K562 (cell line): ENCODE measurements around the gene FNDC1. TPM values are rescaled to one million over a fixed set of nuclear protein-coding genes. Genes with fewer than 3 reads are reported as not detected.

Experiments used
- ATAC-seq: fragments of 200-7000 bp; cut with Tn5 transposase; 3 replicates; pipeline ENCODE4 v1.9.1; 2020; ENCODE audit warnings: moderate library complexity
- BruUV-seq: library from RNA; stranded (reverse); fragments of 400-500 nt; replicated peaks from 2 replicates; lab custom pipeline; 2021; lab: Mats Ljungman, UMichigan
- CTCF ChIA-PET: fragments of 300-600 bp; formaldehyde crosslinking; extraction: SDS; loops from one replicate; lab custom pipeline; 2021; ENCODE audit warnings: low intra/inter-chr PET ratio; lab: Yijun Ruan, JAX
- POLR2A ChIA-PET: fragments of 300-600, 350-650 bp; sonication (Branson Sonifier 250); formaldehyde crosslinking; extraction: SDS; loops from one replicate; lab custom pipeline; 2021; ENCODE audit warnings: antibody characterized with exemption, inconsistent platforms; lab: Yijun Ruan, JAX
- DNase-seq, 4 experiments: peaks; one replicate each; pipeline versions ENCODE4 v3.0.0 to v3.0.0-alpha.2; 2011 to 2018; ENCODE audit warnings: low spot score in 3 of 4, mixed read lengths in 3 of 4; ENCODE audit errors: extremely low read depth in 1 of 4
- FAIRE-seq: peaks from 2 replicates; lab custom pipeline; 2011; peaks lifted over from hg19 to GRCh38; lab: Jason Lieb, UNC
- H2AFZ ChIP-seq: 2 replicates; pipeline ENCODE4 v1.6.0; 2011; ENCODE audit warnings: low read depth, low read length, control low read depth, inconsistent platforms
- H3K27ac ChIP-seq: fragments of 200-600 bp; 3 replicates; pipeline ENCODE4 v1.8.0; 2011; ENCODE audit warnings: low read depth, mild to moderate bottlenecking, control low read depth, inconsistent platforms, low read length, moderate library complexity, mixed read lengths; ENCODE audit errors: extremely low read depth
- H3K27me3 ChIP-seq, 2 experiments: fragments of 300-600 bp in 1 of 2; 2 replicates in 1 of 2; 3 replicates in 1 of 2; pipeline versions ENCODE4 v1.6.0 to v1.8.0; 2011; ENCODE audit warnings: inconsistent platforms in 2 of 2, low read length in 2 of 2, mild to moderate bottlenecking in 1 of 2, mixed read lengths in 1 of 2, moderate library complexity in 1 of 2; ENCODE audit not compliant: control insufficient read depth in 2 of 2, insufficient read depth in 2 of 2
- H3K36me3 ChIP-seq: fragments of 300-600 bp; 3 replicates; pipeline ENCODE4 v1.8.0; 2011; ENCODE audit warnings: mild to moderate bottlenecking, low read length, inconsistent platforms; ENCODE audit not compliant: control insufficient read depth, insufficient read depth
- H3K4me1 ChIP-seq, 2 experiments: fragments of 200-600 bp in 1 of 2; replicated peaks in 1 of 2; 2 replicates in 1 of 2; 3 replicates in 1 of 2; pipeline versions ENCODE4 v1.5.1 to v1.8.0; 2011; ENCODE audit warnings: inconsistent platforms in 2 of 2, low read length in 2 of 2, mild to moderate bottlenecking in 1 of 2, mixed read lengths in 1 of 2, moderate library complexity in 1 of 2; ENCODE audit not compliant: control insufficient read depth in 2 of 2, insufficient read depth in 2 of 2
- H3K4me2 ChIP-seq: 2 replicates; pipeline ENCODE4 v1.6.1; 2011; ENCODE audit warnings: low read length, control low read depth, inconsistent platforms, mixed read lengths; ENCODE audit not compliant: insufficient read depth
- H3K4me3 ChIP-seq: fragments of 200-600 bp; sonication (generic), shearing (Covaris generic); 2 replicates; pipeline ENCODE4 v1.5.1; 2016; ENCODE audit warnings: control low read depth, inconsistent platforms
- H3K79me2 ChIP-seq: fragments of 200-600 bp; 3 replicates; pipeline ENCODE4 v1.8.0; 2011; ENCODE audit warnings: low read length, inconsistent platforms; ENCODE audit not compliant: control insufficient read depth, insufficient read depth
- H3K9ac ChIP-seq, 2 experiments: 2 replicates each; pipeline versions ENCODE4 v1.6.0 to v1.6.1; 2011; ENCODE audit warnings: low read depth in 2 of 2, low read length in 2 of 2, control low read depth in 1 of 2, inconsistent platforms in 1 of 2, mild to moderate bottlenecking in 1 of 2, mixed read lengths in 1 of 2; ENCODE audit not compliant: insufficient read depth in 1 of 2
- H3K9me1 ChIP-seq: one replicate; pipeline ENCODE4 v1.6.0; 2011; ENCODE audit warnings: inconsistent platforms, mild to moderate bottlenecking, low read length, moderate library complexity; ENCODE audit not compliant: control insufficient read depth, insufficient read depth
- H3K9me3 ChIP-seq: replicated peaks from 2 replicates; pipeline ENCODE4 v1.5.1; 2011; ENCODE audit warnings: low read depth, low read length, inconsistent platforms; ENCODE audit not compliant: control insufficient read depth, insufficient read depth
- H4K20me1 ChIP-seq: replicated peaks from 2 replicates; pipeline ENCODE4 v1.6.1; 2011; ENCODE audit warnings: low read length, inconsistent platforms, mixed read lengths; ENCODE audit not compliant: control insufficient read depth, insufficient read depth
- BCLAF1 ChIP-seq, 2 experiments: fragments of 450-650 bp in 1 of 2; IDR thresholded peaks; 2 replicates each; pipeline ENCODE4 v1.6.1; 2011 to 2017; ENCODE audit warnings: low read depth in 2 of 2, antibody characterized with exemption in 1 of 2, borderline replicate concordance in 1 of 2, low read length in 1 of 2, mild to moderate bottlenecking in 1 of 2, mixed read lengths in 1 of 2; ENCODE audit not compliant: control insufficient read depth in 1 of 2
- DIDO1 ChIP-seq: fragments of 450-650 bp; IDR thresholded peaks from 2 replicates; pipeline ENCODE4 v1.6.1; 2016; ENCODE audit warnings: low read depth, missing biosample characterization, missing genetic modification characterization
- E2F8 ChIP-seq: fragments of 450-650 bp; IDR thresholded peaks from 2 replicates; pipeline ENCODE4 v1.7.1; 2018; ENCODE audit warnings: mild to moderate bottlenecking, low read depth; ENCODE audit not compliant: partially characterized antibody
- MTF1 ChIP-seq: fragments of 250-450 bp; sonication (Bioruptor Pico); IDR thresholded peaks from 2 replicates; pipeline ENCODE4 v1.9.0; 2021; ENCODE audit warnings: moderate library complexity, mild to moderate bottlenecking, inconsistent platforms, borderline replicate concordance
- MXD1 ChIP-seq: fragments of 250-450 bp; sonication (Bioruptor Pico); IDR thresholded peaks from 2 replicates; pipeline ENCODE4 v1.8.0; 2021; ENCODE audit warnings: borderline replicate concordance, mild to moderate bottlenecking, moderate library complexity; ENCODE audit not compliant: poor library complexity, severe bottlenecking
- SPI1 ChIP-seq: IDR thresholded peaks from 2 replicates; pipeline ENCODE4 v1.6.1; 2011; ENCODE audit warnings: low read depth, low read length, control low read depth, borderline replicate concordance
- ZNF57 ChIP-seq: fragments of 450-650 bp; formaldehyde crosslinking; IDR thresholded peaks from 2 replicates; pipeline ENCODE4 v1.4.0; 2020; ENCODE audit warnings: mild to moderate bottlenecking, moderate library complexity
- WGBS: fragments of 100-300 bp; shearing (Covaris generic); methylation state at CpG from one replicate; pipeline ENCODE4 v1.1.6; 2016; ENCODE audit warnings: low coverage, mixed read lengths; ENCODE audit not compliant: insufficient coverage; ENCODE audit errors: missing lambda C conversion rate; 5-methylcytosine and 5-hydroxymethylcytosine counted together
- in situ Hi-C: fragments of 300-500 bp; cut with MboI; formaldehyde crosslinking; loops from 4 replicates; pipeline ENCODE4 v1.15.0; 2018; ENCODE audit warnings: inconsistent platforms, mixed read lengths
- intact Hi-C: fragments of 100-400 bp; cut with micrococcal nuclease; formaldehyde crosslinking; loops from 2 replicates; pipeline ENCODE4 v1.14.2; 2022
- polyA plus RNA-seq, 8 experiments: library from polyadenylated mRNA; depleted of rRNA in 4 of 8; stranded (reverse) in 5 of 8; unstranded in 3 of 8; fragments of >200 nt; fragmentation: Nextera tagmentation in 2 of 8; fragmentation: Illumina TruSeq in 1 of 8; extraction: Ambion mirVana in 2 of 8; extraction: Trizol in 1 of 8; gene quantifications; 2 replicates each; pipeline versions ENCODE4 v1.2.1 to v1.2.3, GENCODE V29; 2011 to 2014; ENCODE audit warnings: inconsistent platforms in 1 of 8, missing spikeins in 1 of 8
- total RNA-seq, 7 experiments: library from RNA; depleted of rRNA in 6 of 7; stranded (reverse); fragments of >200 nt in 6 of 7; fragmentation: Illumina TruSeq in 2 of 7; extraction: Trizol in 2 of 7; gene quantifications; 2 replicates each; pipeline versions ENCODE4 v1.2.1 to v1.2.3, GENCODE V29; 2011 to 2021; ENCODE audit warnings: low replicate concordance in 1 of 7

Gene FNDC1
- total and polyA plus RNA-seq, 9 of the 15 experiments (the other 6 are each of a cell fraction or from before 2014, with no cell fraction given) = not detected

- H3K27ac ChIP-seq = no peak overlapping the region
- CTCF ChIA-PET = no interaction called here
- no peak overlapping the region for H3K9ac ChIP-seq
- FAIRE-seq (no peak), DNase-seq (no peak), ATAC-seq (no peak)
- no peak overlapping the region for H3K4me2 ChIP-seq
- peaks cover 22 to 46% of the 10 kb centered on the region in 2 experiments for H3K27me3 ChIP-seq
- POLR2A ChIA-PET = interaction anchor here (0.6 kb wide), 1 partner anchor 37 kb away, joined by 3 read pairs; no protein-coding TSS in a partner anchor
- no peaks in the 10 kb centered on the region for H3K9me1 ChIP-seq
- no peak overlapping the region for H2AFZ ChIP-seq
- H3K36me3 ChIP-seq = no peaks in the 10 kb centered on the region
- H3K4me1 ChIP-seq = no peaks in the 10 kb centered on the region
- H3K79me2 ChIP-seq = no peaks in the 10 kb centered on the region
- TF ChIP-seq SPI1 (peak; percentile 11; the same call in 1 of the 2 replicates), MXD1 (CRISPR knock-in tag) (no peak)
- H3K4me3 ChIP-seq = no peak overlapping the region
- in situ Hi-C loops = no loop called here
- WGBS = under 1% methylated on average over 12 of the region's 12 CpGs
- no TSS peak for BruUV-seq
- intact Hi-C loops = no loop called here
- no peaks in the 10 kb centered on the region for H3K9me3 ChIP-seq
- H4K20me1 ChIP-seq = no peaks in the 10 kb centered on the region
These were observed 52.4 kb downstream of the FNDC1 start for GRCh38 chr6:159221486-159222170.

- Histone ChIP-seq H3K79me2 (no peaks in the 10 kb centered on the region), H3K9me3 (no peaks in the 10 kb centered on the region), H3K4me3 (no peak overlapping the region), H3K9me1 (no peaks in the 10 kb centered on the region), H3K27ac (no peak overlapping the region), H3K4me2 (no peak overlapping the region), H3K4me1 (no peaks in the 10 kb centered on the region), H3K9ac (no peak overlapping the region), H4K20me1 (no peaks in the 10 kb centered on the region), H3K36me3 (no peaks in the 10 kb centered on the region), H3K27me3 (peaks cover 5 to 21% of the 10 kb centered on the region in 2 experiments; a peak in 4 of 5 replicates), H2AFZ (no peak overlapping the region)
- FAIRE-seq = no peak
- CTCF ChIA-PET = no interaction called here
- DNase-seq = no peak
- POLR2A ChIA-PET = no interaction called here
- 0% methylated on average over 2 of the region's 2 CpGs for WGBS
- no TSS peak for BruUV-seq
- in situ Hi-C loops = no loop called here
- intact Hi-C loops = no loop called here
- no peak for ATAC-seq
- TF ChIP-seq E2F8 (no peak), BCLAF1 (IDR thresholded peaks at IDR 0.05; ENCODE audit: borderline replicate concordance in 1 of 2, control insufficient read depth in 1 of 2, low read depth in 2 of 2, low read length in 1 of 2) (no peak), MTF1 (CRISPR knock-in tag) (no peak), ZNF57 (CRISPR knock-in tag) (no peak), DIDO1 (tag) (no peak)
These were observed 55.3 kb downstream of the FNDC1 start for GRCh38 chr6:159224452-159224851.
